Transverse colon (tissue), 4 donors: ENCODE results near the gene CPEB1. TPM values are rescaled to one million over a fixed set of nuclear protein-coding genes. Genes with fewer than 3 reads are reported as not detected.

Experiments
- DNase-seq: peaks from one replicate; pipeline ENCODE4 v3.0.0-alpha.2; 2019
- H3K27ac ChIP-seq, 4 donors: fragments of 200-600 bp; sonication (generic); 2 replicates each; pipeline ENCODE4 v1.5.1; 2016 to 2018; ENCODE audit warnings: inconsistent platforms in 4 of 4
- H3K27me3 ChIP-seq: fragments of 200-600 bp; sonication (generic); 2 replicates; pipeline ENCODE4 v1.5.1; 2017; ENCODE audit warnings: inconsistent platforms
- H3K36me3 ChIP-seq, 4 donors: fragments of 200-600 bp; sonication (generic); 2 replicates each; pipeline ENCODE4 v1.5.1; 2017 to 2019; ENCODE audit warnings: inconsistent platforms in 4 of 4
- H3K4me1 ChIP-seq, 4 donors: fragments of 200-600 bp; sonication (generic); 2 replicates each; pipeline ENCODE4 v1.5.1; 2017 to 2020; ENCODE audit warnings: inconsistent platforms in 4 of 4
- H3K4me3 ChIP-seq, 4 donors: fragments of 200-600 bp; sonication (generic); 1 replicate in 1 of 4; 2 replicates in 3 of 4; pipeline versions ENCODE4 v1.5.1 to v1.6.1; 2017 to 2019; ENCODE audit warnings: inconsistent platforms in 4 of 4
- H3K9me3 ChIP-seq, 2 donors: fragments of 200-600 bp; sonication (generic); 2 replicates each; pipeline ENCODE4 v1.5.1; 2017 to 2019; ENCODE audit warnings: inconsistent platforms in 2 of 2
- EP300 ChIP-seq: sonication (generic); formaldehyde crosslinking; IDR thresholded peaks from one replicate; pipeline ENCODE4 v1.6.1; 2017; ENCODE audit warnings: antibody characterized with exemption, low read depth
- POLR2A ChIP-seq: fragments of 450-650 bp; IDR thresholded peaks from one replicate; pipeline ENCODE4 v1.6.1; 2016; ENCODE audit warnings: antibody characterized with exemption, mild to moderate bottlenecking, moderate library complexity
- POLR2AphosphoS5 ChIP-seq, 3 donors: sonication (generic); formaldehyde crosslinking; IDR thresholded peaks; one replicate each; pipeline ENCODE4 v1.6.1; 2016; ENCODE audit warnings: antibody characterized with exemption in 3 of 3
- WGBS, 2 donors: methylation state at CpG; one replicate each; pipeline ENCODE4 v1.1.5; 2018; ENCODE audit warnings: low coverage in 1 of 2; 5-methylcytosine and 5-hydroxymethylcytosine counted together
- in situ Hi-C, 4 donors: fragments of 200-750 bp; cut with MboI; loops; one replicate each; pipeline versions ENCODE4 v1.15.0 to v1.15.1; 2017; ENCODE audit warnings: low sequenced_read_pairs in 3 of 4, low pct_ligation_motif_present in 1 of 4, low pct_unique_long_range_greater_than_20kb in 1 of 4
- intact Hi-C: fragments of 100-400 bp; cut with DNase I; formaldehyde crosslinking; loops from one replicate; pipeline ENCODE4 v1.15.1; 2023; ENCODE audit warnings: low total_unique reads
- total RNA-seq, 4 donors: library from RNA; depleted of rRNA; stranded (reverse); fragments of >200 nt; gene quantifications; one replicate each; pipeline ENCODE4 v1.1.0, GENCODE V29; 2016
- TF ChIP-seq, protein P1 (sequence below), 5 experiments: fragments of 200-600 bp in 3 of 5; fragments of 450-650 bp in 2 of 5; sonication (generic) in 3 of 5; IDR thresholded peaks; 1 replicate in 2 of 5; 2 replicates in 3 of 5; pipeline ENCODE4 v1.5.1; 2016 to 2017; ENCODE audit warnings: antibody characterized with exemption in 5 of 5, inconsistent platforms in 3 of 5, mild to moderate bottlenecking in 2 of 5, moderate library complexity in 1 of 5

Gene CPEB1
- total RNA-seq, 4 donors from 2014 or later, result 3.7 to 5.6 (median 3.8) TPM; not detected in 1

- no peak overlapping the region for H3K27ac ChIP-seq
- in situ Hi-C loops, result no loop called here
Observed at GRCh38 chr15:82568986-82569385, 78.2 kb downstream of the CPEB1 start.

GRCh38 chr15:82567661-82568060 is 79.5 kb downstream of the CPEB1 start:
- no peak for TF ChIP-seq POLR2AphosphoS5 (IDR thresholded peaks at IDR 0.05)
- TF ChIP-seq POLR2A, result no peak
- TF ChIP-seq EP300, result no peak
- TF ChIP-seq, protein P1, sequence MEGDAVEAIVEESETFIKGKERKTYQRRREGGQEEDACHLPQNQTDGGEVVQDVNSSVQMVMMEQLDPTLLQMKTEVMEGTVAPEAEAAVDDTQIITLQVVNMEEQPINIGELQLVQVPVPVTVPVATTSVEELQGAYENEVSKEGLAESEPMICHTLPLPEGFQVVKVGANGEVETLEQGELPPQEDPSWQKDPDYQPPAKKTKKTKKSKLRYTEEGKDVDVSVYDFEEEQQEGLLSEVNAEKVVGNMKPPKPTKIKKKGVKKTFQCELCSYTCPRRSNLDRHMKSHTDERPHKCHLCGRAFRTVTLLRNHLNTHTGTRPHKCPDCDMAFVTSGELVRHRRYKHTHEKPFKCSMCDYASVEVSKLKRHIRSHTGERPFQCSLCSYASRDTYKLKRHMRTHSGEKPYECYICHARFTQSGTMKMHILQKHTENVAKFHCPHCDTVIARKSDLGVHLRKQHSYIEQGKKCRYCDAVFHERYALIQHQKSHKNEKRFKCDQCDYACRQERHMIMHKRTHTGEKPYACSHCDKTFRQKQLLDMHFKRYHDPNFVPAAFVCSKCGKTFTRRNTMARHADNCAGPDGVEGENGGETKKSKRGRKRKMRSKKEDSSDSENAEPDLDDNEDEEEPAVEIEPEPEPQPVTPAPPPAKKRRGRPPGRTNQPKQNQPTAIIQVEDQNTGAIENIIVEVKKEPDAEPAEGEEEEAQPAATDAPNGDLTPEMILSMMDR (IDR thresholded peaks at IDR 0.05), result no peak
- Histone ChIP-seq H3K4me3 (no peak overlapping the region), H3K9me3 (no peaks in the 10 kb centered on the region), H3K27ac (no peak overlapping the region), H3K27me3 (no peaks in the 10 kb centered on the region), H3K4me1 (peaks cover 0 to 8% (median 4%) of the 10 kb centered on the region in 4 donors), H3K36me3 (no peaks in the 10 kb centered on the region)
- DNase-seq, result no peak
- intact Hi-C loops, result no loop called here
- 84 to 100% methylated on average over 1 to 2 of the region's 2 CpGs for WGBS, 2 donors
- in situ Hi-C loops, result no loop called here

More at GRCh38 chr15:82568986-82569385, 78.2 kb downstream of the CPEB1 start:
- Histone ChIP-seq H3K4me3 (no peak overlapping the region), H3K27me3 (no peaks in the 10 kb centered on the region), H3K9me3 (no peaks in the 10 kb centered on the region), H3K4me1 (peaks cover 0 to 8% (median 4%) of the 10 kb centered on the region in 4 donors), H3K36me3 (no peaks in the 10 kb centered on the region)
- no peak for DNase-seq
- TF ChIP-seq POLR2AphosphoS5 (IDR thresholded peaks at IDR 0.05) (no peak), EP300 (no peak), POLR2A (no peak)
- TF ChIP-seq, protein P1 (IDR thresholded peaks at IDR 0.05), result no peak
- intact Hi-C loops, result no loop called here
- WGBS, 2 donors, result 67 to 80% methylated on average over 1 to 5 of the region's 5 CpGs

DNA sequence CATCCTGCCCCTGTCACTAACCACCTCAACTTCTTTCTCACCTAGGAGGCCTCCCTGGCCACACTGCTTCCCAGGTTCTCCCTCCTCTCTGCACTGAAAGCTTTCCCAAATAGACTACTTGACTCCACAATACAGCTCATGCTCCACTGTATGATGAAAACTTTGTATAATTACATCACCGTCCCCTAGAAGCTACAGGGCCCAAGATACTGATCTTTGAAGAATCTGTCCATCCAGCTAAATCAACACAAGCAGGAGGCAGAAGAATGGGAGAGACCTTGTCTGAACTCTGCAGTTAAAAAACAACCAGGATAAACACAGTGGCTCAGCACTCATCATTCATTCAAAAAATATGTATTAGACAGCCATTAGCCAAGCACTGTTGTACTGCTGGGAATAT is 80.5 kb downstream of the CPEB1 start:
- Histone ChIP-seq H3K27me3 (no peaks in the 10 kb centered on the region), H3K4me3 (no peak overlapping the region), H3K4me1 (peaks cover 0 to 8% (median 3%) of the 10 kb centered on the region in 4 donors), H3K36me3 (no peaks in the 10 kb centered on the region), H3K27ac (no peak overlapping the region), H3K9me3 (no peaks in the 10 kb centered on the region)
- in situ Hi-C loops (no loop called here), intact Hi-C loops (no loop called here)
- no peak for DNase-seq
- TF ChIP-seq POLR2A (no peak), POLR2AphosphoS5 (IDR thresholded peaks at IDR 0.05) (no peak), EP300 (no peak)
- TF ChIP-seq, protein P1 (IDR thresholded peaks at IDR 0.05), result no peak
- 60 to 80% methylated on average over 1 of the region's 1 CpG for WGBS, 2 donors

DNA sequence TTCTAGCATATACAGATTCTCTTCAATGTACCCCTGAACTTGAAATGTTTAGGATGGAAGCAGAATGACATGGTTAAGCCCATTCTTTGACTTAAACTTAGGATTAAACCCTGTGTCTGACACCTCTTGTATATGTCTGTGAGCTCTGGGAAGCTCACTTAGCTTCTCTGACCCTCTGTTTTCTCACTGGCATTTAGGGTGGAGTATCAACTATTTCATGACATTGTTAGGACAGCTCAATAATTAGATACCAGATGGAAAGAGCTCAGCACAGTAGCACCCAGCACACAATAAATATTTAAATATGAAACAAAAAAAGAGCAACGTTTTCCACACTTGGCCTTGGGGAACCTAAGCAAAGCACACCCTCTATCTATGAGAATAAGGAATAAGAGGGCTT is 88.7 kb downstream of the CPEB1 start:
- in situ Hi-C loops, result no loop called here
- no peak overlapping the region for H3K27ac ChIP-seq

More for the DNA sequence above, 88.7 kb downstream of the CPEB1 start:
- TF ChIP-seq EP300 (no peak), POLR2AphosphoS5 (IDR thresholded peaks at IDR 0.05) (no peak), POLR2A (no peak)
- TF ChIP-seq, protein P1 (IDR thresholded peaks at IDR 0.05), result no peak
- Histone ChIP-seq H3K4me3 (no peak overlapping the region), H3K9me3 (no peaks in the 10 kb centered on the region), H3K27me3 (no peaks in the 10 kb centered on the region), H3K36me3 (no peaks in the 10 kb centered on the region), H3K4me1 (no peaks in the 10 kb centered on the region)
- intact Hi-C loops, result loop anchor here (10.0 kb wide), 1 partner anchor 504 kb away; no protein-coding TSS in a partner anchor
- WGBS, 2 donors, result 33 to 56% methylated on average over 1 of the region's 1 CpG
- no peak for DNase-seq
